Astrocyte (in vitro differentiated cells and primary cell): ENCODE data around the gene FCRLB. TPM values are rescaled to one million over a fixed set of nuclear protein-coding genes. Genes with fewer than 3 reads are reported as not detected.

Experiments
- DNase-seq: peaks from one replicate; pipeline ENCODE4 v3.0.0-alpha.2; 2010; ENCODE audit warnings: low read depth
- FAIRE-seq: peaks from 2 replicates; lab custom pipeline; 2011; peaks lifted over from hg19 to GRCh38; lab: Jason Lieb, UNC
- H2AFZ ChIP-seq: 2 replicates; pipeline ENCODE4 v1.6.0; 2012; ENCODE audit warnings: low read depth, low read length, inconsistent platforms
- H3K27ac ChIP-seq: 2 replicates; pipeline ENCODE4 v1.5.1; 2011; ENCODE audit warnings: low read depth, low read length, inconsistent platforms
- H3K27me3 ChIP-seq: 2 replicates; pipeline ENCODE4 v1.6.0; 2011; ENCODE audit warnings: low read length, inconsistent platforms; ENCODE audit not compliant: insufficient read depth
- H3K36me3 ChIP-seq: 2 replicates; pipeline ENCODE4 v1.5.1; 2011; ENCODE audit warnings: low read length, inconsistent platforms; ENCODE audit not compliant: insufficient read depth
- H3K4me1 ChIP-seq: 2 replicates; pipeline ENCODE4 v1.5.1; 2011; ENCODE audit warnings: low read length, inconsistent platforms; ENCODE audit not compliant: insufficient read depth
- H3K4me2 ChIP-seq: 2 replicates; pipeline ENCODE4 v1.6.0; 2012; ENCODE audit warnings: low read length, inconsistent platforms
- H3K4me3 ChIP-seq: 2 replicates; pipeline ENCODE4 v1.5.1; 2011; ENCODE audit warnings: low read depth, mild to moderate bottlenecking, low read length, inconsistent platforms; ENCODE audit not compliant: insufficient read depth
- H3K79me2 ChIP-seq: 2 replicates; pipeline ENCODE4 v1.6.0; 2012; ENCODE audit warnings: mild to moderate bottlenecking, low read length, inconsistent platforms; ENCODE audit not compliant: insufficient read depth
- H3K9ac ChIP-seq: 2 replicates; pipeline ENCODE4 v1.6.0; 2012; ENCODE audit warnings: mild to moderate bottlenecking, low read length, inconsistent platforms
- H3K9me3 ChIP-seq: 2 replicates; pipeline ENCODE4 v1.5.1; 2012; ENCODE audit warnings: low read depth, mild to moderate bottlenecking, low read length, inconsistent platforms; ENCODE audit not compliant: insufficient read depth
- H4K20me1 ChIP-seq: 2 replicates; pipeline ENCODE4 v1.6.0; 2012; ENCODE audit warnings: low read length, inconsistent platforms; ENCODE audit not compliant: insufficient read depth
- H3K27ac Mint-ChIP-seq: one replicate; pipeline ENCODE4 v1.8.0; 2021; ENCODE audit warnings: mild to moderate bottlenecking, mixed read lengths; ENCODE audit not compliant: unreplicated experiment
- H3K27me3 Mint-ChIP-seq: one replicate; pipeline ENCODE4 v1.8.0; 2021; ENCODE audit warnings: low read depth, mixed read lengths; ENCODE audit not compliant: unreplicated experiment
- H3K36me3 Mint-ChIP-seq: one replicate; pipeline ENCODE4 v1.8.0; 2021; ENCODE audit warnings: low read depth, mixed read lengths; ENCODE audit not compliant: unreplicated experiment
- H3K4me1 Mint-ChIP-seq: one replicate; pipeline ENCODE4 v1.8.0; 2021; ENCODE audit warnings: low read depth, mixed read lengths; ENCODE audit not compliant: unreplicated experiment
- H3K4me3 Mint-ChIP-seq: one replicate; pipeline ENCODE4 v1.8.0; 2021; ENCODE audit warnings: mild to moderate bottlenecking, moderate library complexity, mixed read lengths; ENCODE audit not compliant: unreplicated experiment
- H3K9me3 Mint-ChIP-seq: one replicate; pipeline ENCODE4 v1.8.0; 2021; ENCODE audit warnings: mild to moderate bottlenecking, mixed read lengths; ENCODE audit not compliant: unreplicated experiment
- EZH2 ChIP-seq: IDR thresholded peaks from 2 replicates; pipeline ENCODE4 v1.6.1; 2012; ENCODE audit warnings: mild to moderate bottlenecking, low read length, inconsistent platforms; ENCODE audit not compliant: insufficient read depth
- total RNA-seq: library from RNA; stranded (reverse); gene quantifications from 2 replicates; pipeline ENCODE4 v1.2.1, GENCODE V29; 2021
- TF ChIP-seq, protein P1 (sequence below): IDR thresholded peaks from 2 replicates; pipeline ENCODE4 v1.5.1; 2011; ENCODE audit warnings: low read depth, mild to moderate bottlenecking, inconsistent platforms, low read length, moderate library complexity; ENCODE audit not compliant: insufficient read depth

FCRLB gene
- total RNA-seq, 1 donor from 2014 or later: 0.79 TPM

DNA sequence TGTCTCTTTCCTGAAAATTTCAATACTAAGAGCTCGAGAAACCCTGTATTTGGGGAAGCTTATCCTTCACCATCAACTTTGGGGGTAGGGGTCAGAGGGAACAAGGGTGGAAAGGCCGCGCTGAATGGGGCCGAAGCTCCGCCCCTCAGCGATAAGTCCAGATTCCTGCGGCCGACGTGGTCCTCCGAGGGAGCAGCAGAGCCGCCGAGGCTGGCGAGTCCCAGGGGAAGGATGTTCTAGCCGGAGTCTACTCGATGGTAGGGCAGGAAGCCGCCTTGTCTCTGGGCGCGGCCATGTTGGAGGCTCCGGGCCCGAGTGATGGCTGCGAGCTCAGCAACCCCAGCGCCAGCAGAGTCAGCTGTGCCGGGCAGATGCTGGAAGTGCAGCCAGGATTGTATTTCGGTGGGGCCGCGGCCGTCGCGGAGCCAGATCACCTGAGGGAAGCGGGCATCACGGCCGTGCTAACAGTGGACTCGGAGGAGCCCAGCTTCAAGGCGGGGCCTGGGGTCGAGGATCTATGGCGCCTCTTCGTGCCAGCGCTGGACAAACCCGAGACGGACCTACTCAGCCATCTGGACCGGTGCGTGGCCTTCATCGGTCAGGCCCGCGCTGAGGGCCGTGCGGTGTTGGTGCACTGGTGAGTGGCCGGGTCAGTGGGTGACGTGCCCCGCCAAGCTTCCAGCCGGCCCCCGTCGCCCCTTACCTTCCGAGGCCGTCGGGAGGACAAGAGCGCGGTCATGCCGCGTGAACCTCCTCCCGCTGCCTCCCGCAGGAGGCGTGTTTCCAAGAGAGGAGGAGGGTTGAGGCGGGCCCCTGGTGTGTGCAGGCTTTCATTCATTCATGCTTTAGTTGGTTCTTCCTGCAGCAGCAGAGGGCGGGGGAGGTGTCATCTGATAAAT is 28.4 kb downstream of the FCRLB start, which contains the start of gene DUSP12:
DUSP12 (plus strand) TSS at position 278 of the 899 bp plus-strand sequence; CDS start at position 294, 16 bp downstream.
- no peak for FAIRE-seq
- Mint-ChIP-seq H3K36me3 (peaks cover 4% of the 10 kb centered on the region), H3K27me3 (no peaks in the 10 kb centered on the region), H3K4me3 (peak within 1 kb of the TSS; percentile 94), H3K4me1 (peaks cover 9% of the 10 kb centered on the region), H3K9me3 (no peaks in the 10 kb centered on the region), H3K27ac (peak within 1 kb of the TSS; percentile 96)
- H3K36me3 ChIP-seq: peaks cover 32% of the 10 kb centered on the region
- peaks cover 5% of the 10 kb centered on the region for H3K4me1 ChIP-seq
- peak within 1 kb of the TSS; percentile 98 for H3K27ac ChIP-seq
- no peaks in the 10 kb centered on the region for H3K9me3 ChIP-seq
- peak within 1 kb of the TSS; percentile 97 for H3K4me3 ChIP-seq
- peak within 1 kb of the TSS; percentile 89 for H3K4me2 ChIP-seq
- H3K9ac ChIP-seq: peak within 1 kb of the TSS; percentile 98
- H3K79me2 ChIP-seq: peaks cover 47% of the 10 kb centered on the region
- peak within 1 kb of the TSS; percentile 97 for H2AFZ ChIP-seq
- no peaks in the 10 kb centered on the region for H3K27me3 ChIP-seq
- peaks cover 18% of the 10 kb centered on the region for H4K20me1 ChIP-seq
- DNase-seq: peak; percentile 92
- no peak for TF ChIP-seq EZH2
- TF ChIP-seq, protein P1, sequence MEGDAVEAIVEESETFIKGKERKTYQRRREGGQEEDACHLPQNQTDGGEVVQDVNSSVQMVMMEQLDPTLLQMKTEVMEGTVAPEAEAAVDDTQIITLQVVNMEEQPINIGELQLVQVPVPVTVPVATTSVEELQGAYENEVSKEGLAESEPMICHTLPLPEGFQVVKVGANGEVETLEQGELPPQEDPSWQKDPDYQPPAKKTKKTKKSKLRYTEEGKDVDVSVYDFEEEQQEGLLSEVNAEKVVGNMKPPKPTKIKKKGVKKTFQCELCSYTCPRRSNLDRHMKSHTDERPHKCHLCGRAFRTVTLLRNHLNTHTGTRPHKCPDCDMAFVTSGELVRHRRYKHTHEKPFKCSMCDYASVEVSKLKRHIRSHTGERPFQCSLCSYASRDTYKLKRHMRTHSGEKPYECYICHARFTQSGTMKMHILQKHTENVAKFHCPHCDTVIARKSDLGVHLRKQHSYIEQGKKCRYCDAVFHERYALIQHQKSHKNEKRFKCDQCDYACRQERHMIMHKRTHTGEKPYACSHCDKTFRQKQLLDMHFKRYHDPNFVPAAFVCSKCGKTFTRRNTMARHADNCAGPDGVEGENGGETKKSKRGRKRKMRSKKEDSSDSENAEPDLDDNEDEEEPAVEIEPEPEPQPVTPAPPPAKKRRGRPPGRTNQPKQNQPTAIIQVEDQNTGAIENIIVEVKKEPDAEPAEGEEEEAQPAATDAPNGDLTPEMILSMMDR: no peak

DNA sequence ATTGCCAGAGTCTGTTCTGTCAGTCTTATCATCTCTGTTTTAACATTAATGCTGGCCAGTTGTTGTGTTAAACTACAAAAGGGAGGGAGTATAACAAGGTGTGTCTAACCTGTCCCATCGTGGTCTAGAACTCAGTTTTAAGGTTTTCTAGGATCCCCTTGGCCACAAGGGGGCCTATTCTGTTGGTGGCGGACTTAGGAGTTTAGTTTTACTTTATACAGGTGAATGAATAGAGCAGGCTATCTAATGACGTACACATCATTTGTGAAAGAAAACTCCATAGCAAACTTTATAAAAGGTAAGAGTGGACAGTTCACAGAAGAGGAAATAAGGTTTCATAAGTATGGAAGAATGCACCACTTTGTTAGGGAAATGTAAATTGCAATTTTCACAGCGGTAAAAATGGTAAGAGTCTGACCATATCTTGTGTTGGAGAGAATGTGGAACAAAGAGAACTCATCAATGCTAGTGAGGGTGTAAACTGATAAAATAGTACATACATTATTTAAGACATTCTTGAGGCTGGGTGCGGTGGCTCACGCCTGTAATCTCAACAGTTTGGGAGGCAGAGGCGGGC is 42.3 kb downstream of the FCRLB start:
- Histone ChIP-seq H3K4me3 (no peak overlapping the region), H2AFZ (no peak overlapping the region), H3K4me2 (no peak overlapping the region), H3K79me2 (peaks cover 25% of the 10 kb centered on the region), H3K4me1 (peaks cover 5% of the 10 kb centered on the region), H3K27me3 (no peaks in the 10 kb centered on the region), H3K36me3 (no peaks in the 10 kb centered on the region), H3K9me3 (no peaks in the 10 kb centered on the region), H3K27ac (no peak overlapping the region), H3K9ac (no peak overlapping the region), H4K20me1 (no peaks in the 10 kb centered on the region)
- H3K4me1 Mint-ChIP-seq: no peaks in the 10 kb centered on the region
- H3K36me3 Mint-ChIP-seq: peaks cover 2% of the 10 kb centered on the region
- TF ChIP-seq, protein P1: peak; percentile 50
- no peak for TF ChIP-seq EZH2
- DNase-seq: no peak
- H3K4me3 Mint-ChIP-seq: peak overlapping the region; percentile 40
- no peaks in the 10 kb centered on the region for H3K9me3 Mint-ChIP-seq
- H3K27ac Mint-ChIP-seq: no peak overlapping the region
- H3K27me3 Mint-ChIP-seq: no peaks in the 10 kb centered on the region
- FAIRE-seq: no peak
